ENCODE results near the gene CSKMT. TPM values are rescaled to one million over a fixed set of nuclear protein-coding genes. Genes with fewer than 3 reads are reported as not detected.

The CSKMT gene
- total RNA-seq, 1 donor = 7.8 TPM

DNA sequence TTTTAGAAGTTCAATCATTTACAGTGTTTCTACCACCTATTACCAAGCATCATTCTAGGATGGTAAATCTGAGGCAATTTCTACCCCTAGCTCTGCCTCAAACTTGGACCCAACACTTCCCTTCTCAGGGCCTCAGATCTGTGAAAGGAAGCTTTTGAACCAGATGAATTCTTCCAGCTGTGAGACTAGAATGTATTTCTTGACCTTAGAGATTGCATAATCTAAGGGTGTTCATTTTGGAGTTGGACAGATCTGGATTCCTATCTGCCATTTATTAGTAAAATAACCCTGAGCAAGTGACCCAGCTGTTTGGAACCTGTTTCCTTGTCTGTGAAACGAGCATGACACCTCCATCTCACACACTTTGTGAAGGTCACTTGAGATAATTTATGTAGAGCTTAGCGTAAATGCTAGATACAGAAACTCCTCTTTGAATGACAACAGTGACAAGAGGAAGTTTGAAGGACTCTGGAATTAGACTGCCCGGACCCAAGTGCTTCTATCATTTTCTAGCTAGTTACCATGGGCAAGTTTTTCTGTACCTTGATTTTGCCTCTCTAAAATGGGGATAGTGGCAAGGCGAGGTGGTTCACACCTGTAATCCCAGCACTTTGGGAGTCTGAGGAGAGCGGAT lies 8.2 kb upstream of the CSKMT start:
- H3K4me3 ChIP-seq (ENCODE audit: low read depth, low read length) = no peak overlapping the region
- TF ChIP-seq, protein P1, sequence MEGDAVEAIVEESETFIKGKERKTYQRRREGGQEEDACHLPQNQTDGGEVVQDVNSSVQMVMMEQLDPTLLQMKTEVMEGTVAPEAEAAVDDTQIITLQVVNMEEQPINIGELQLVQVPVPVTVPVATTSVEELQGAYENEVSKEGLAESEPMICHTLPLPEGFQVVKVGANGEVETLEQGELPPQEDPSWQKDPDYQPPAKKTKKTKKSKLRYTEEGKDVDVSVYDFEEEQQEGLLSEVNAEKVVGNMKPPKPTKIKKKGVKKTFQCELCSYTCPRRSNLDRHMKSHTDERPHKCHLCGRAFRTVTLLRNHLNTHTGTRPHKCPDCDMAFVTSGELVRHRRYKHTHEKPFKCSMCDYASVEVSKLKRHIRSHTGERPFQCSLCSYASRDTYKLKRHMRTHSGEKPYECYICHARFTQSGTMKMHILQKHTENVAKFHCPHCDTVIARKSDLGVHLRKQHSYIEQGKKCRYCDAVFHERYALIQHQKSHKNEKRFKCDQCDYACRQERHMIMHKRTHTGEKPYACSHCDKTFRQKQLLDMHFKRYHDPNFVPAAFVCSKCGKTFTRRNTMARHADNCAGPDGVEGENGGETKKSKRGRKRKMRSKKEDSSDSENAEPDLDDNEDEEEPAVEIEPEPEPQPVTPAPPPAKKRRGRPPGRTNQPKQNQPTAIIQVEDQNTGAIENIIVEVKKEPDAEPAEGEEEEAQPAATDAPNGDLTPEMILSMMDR (IDR thresholded peaks at IDR 0.05; ENCODE audit: insufficient read depth, low read depth, low read length) = no peak
- peak; percentile 53 for DNase-seq (ENCODE audit: low read depth)

DNA sequence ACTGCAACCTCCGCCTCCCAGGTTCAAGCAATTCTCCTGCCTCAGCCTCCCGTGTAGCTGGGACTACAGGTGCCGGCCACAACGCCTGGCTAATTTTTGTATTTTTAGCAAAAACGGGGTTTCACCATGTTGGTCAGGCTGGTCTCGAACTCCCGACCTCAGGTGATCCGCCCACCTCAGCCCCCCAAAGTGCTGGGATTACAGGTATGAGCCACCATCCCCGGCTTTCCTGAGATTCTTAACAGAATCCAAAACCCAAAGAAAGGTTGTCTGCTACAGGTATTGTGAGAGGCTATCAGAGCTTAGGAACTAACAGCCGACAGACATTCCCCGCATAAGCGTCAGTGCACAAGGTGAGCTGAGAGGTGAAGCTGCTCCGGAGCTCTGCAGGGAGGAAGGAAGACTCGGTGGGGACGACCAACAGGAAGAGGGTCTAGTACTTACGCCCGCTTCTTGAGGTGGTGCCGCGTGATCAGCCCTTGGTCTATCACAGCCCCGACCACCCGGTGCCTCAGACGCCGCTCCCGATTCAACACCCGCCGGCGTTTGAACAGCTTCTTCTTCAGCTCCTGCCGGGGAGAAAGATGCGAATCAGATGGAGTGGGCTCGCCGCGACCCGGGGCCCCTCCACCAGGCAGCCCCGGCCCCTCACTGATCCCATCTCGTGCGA lies 572 bp upstream of the CSKMT start:
- TF ChIP-seq, protein P1 (IDR thresholded peaks at IDR 0.05; ENCODE audit: insufficient read depth, low read depth, low read length) = no peak
- peak overlapping the region; percentile 92 for H3K4me3 ChIP-seq (ENCODE audit: low read depth, low read length)
- peak; percentile 50 for DNase-seq (ENCODE audit: low read depth)

DNA sequence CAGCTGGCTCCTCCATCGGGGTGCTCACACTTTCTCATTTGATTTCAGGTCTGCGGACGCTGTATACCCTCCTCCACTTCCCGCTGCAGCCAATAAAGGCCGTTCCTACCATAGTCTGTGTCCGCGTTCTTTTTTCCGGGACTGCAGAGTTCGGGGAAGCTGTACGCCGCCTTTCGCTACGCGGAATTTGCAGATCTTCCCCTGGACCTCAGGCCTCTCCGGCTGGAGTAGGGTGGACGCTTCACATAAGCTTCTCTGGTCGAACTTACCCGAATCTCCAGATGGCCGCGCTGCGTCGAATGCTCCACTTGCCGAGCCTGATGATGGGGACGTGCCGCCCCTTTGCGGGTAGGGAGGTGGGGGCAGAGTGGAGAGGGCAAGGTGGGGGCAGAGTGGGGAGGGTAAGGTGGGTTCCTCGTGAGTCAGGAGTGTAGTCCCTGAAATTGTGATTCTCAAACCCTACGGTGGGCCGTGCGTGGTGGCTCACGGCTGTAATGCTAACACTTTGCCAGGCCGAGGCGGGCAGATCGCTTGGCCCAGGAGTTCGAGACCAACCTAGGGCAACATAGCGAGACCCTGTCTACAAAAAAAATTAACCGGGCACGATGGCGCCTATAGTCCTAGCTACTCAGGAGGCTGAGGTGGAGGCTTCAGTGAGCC lies 617 bp downstream of the CSKMT start:
- DNase-seq (ENCODE audit: low read depth) = peak; percentile 79
- TF ChIP-seq, protein P1 (IDR thresholded peaks at IDR 0.05; ENCODE audit: insufficient read depth, low read depth, low read length) = no peak
- peak overlapping the region; percentile 92 for H3K4me3 ChIP-seq (ENCODE audit: low read depth, low read length)

DNA sequence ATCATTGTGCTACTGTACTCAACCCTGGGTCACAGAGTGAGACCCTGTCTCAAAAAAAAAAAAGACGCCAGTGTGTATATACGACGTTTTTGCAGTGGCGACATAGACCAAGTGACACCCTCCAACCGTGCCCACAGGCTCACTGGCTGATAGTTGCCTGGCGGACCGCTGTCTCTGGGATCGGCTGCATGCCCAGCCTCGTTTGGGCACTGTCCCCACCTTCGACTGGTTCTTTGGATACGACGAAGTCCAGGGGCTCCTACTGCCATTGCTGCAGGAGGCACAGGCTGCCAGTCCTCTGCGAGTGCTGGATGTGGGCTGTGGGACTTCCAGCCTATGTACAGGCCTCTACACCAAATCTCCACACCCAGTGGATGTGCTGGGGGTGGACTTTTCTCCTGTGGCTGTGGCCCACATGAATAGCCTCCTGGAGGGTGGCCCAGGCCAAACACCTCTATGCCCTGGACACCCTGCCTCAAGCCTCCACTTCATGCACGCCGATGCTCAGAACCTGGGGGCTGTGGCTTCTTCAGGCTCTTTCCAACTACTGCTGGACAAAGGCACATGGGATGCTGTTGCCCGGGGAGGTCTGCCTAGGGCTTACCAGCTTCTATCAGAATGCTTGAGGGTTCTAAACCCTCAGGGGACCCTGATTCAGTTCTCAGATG lies 1.3 kb downstream of the CSKMT start:
- TF ChIP-seq, protein P1 (IDR thresholded peaks at IDR 0.05; ENCODE audit: insufficient read depth, low read depth, low read length) = no peak
- DNase-seq (ENCODE audit: low read depth) = no peak

DNA sequence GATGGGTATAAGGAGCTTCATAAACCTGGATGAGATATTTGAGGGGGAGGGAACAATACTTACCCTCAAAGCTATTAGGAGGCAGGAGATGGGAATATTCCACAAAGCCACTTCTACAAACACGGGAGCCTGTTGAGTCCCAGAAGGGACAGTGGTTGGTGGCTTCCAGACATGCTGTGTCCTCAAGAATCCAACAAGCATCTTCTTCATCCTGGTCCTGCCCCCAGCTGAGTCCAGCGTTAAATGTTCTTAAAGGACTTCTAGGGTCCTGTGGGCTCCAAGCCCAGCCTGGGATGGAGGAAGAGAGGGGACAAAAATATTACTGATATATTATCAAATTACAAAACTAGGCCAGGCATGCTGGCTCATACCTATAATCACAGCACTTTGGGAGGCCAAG lies 2.3 kb downstream of the CSKMT start:
- H3K4me3 ChIP-seq (ENCODE audit: low read depth, low read length) = no peak overlapping the region
- TF ChIP-seq, protein P1 (IDR thresholded peaks at IDR 0.05; ENCODE audit: insufficient read depth, low read depth, low read length) = no peak
- no peak for DNase-seq (ENCODE audit: low read depth)

More for the DNA sequence above, 1.3 kb downstream of the CSKMT start:
- H3K4me3 ChIP-seq (ENCODE audit: low read depth, low read length) = peak overlapping the region; percentile 92

DNA sequence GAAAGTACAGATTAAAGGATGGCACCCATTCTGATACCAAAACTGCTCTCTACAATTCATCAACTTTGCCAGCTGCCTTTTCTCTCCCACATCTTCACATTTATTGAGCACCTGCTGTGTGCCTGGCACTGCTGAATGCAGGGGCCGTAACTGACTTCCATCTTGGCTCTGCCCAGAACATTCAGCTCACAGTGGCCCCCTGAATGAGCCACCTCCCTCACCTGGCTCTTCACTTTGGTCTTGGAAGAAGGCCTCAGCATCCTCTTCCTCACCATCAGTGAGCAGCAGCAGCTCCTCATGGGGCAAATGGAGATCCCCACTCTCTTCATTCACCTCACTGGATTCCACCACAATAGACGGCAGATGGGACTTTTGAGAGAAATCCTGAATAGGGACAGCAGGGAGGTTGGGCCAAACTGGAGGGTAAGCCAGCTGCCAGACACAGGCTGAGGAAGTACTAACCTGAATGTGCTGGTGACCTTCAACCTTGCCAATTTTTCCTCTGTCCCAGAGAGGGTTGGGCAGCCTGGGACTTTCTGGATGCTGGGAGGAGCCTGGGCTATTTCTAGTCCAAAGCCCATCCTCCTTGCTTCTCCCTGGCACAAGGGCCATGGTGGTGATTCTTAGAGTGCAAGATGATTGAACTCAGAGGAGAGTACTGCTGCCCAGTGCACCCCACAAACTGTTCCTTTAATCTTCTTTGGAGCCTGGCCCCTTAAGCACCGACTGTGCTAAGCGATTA lies 4.5 kb downstream of the CSKMT start:
- no peak for DNase-seq (ENCODE audit: low read depth)
- TF ChIP-seq, protein P1 (IDR thresholded peaks at IDR 0.05; ENCODE audit: insufficient read depth, low read depth, low read length) = no peak
- H3K4me3 ChIP-seq (ENCODE audit: low read depth, low read length) = no peak overlapping the region
